GM12801 (cell line): Measurements from ENCODE around the gene FOXL2NB.

ENCODE experiments used
- CTCF ChIP-seq: IDR thresholded peaks from one replicate; pipeline ENCODE4 v1.5.1; 2011; ENCODE audit warnings: control low read depth; ENCODE audit not compliant: insufficient read length; ENCODE audit errors: extremely low read depth

FOXL2NB gene

GRCh38 chr3:138916824-138917223 is 30.2 kb upstream of the FOXL2NB start:
- TF ChIP-seq CTCF, result no peak

DNA sequence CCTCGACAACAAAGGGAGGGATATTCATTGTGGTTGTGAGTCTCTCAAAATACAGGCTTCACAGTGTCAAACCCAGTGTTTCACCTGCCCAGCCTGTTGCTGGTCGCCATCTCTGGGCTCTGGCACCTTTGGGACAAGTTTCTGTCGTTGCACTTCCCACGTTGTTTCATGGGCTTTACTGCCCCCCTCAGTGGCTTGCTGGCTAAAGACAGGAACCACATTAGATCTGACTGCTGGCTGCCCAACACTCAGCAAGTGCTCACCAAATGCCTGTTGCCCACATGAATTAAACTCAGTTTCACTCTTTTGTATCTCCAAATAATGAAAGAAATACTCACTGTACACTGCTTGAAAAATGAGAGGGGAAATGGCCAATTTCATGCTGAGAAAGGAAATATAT is 27.7 kb upstream of the FOXL2NB start:
- no peak for TF ChIP-seq CTCF

GRCh38 chr3:138921316-138922292 is 25.4 kb upstream of the FOXL2NB start:
- TF ChIP-seq CTCF, result no peak

DNA sequence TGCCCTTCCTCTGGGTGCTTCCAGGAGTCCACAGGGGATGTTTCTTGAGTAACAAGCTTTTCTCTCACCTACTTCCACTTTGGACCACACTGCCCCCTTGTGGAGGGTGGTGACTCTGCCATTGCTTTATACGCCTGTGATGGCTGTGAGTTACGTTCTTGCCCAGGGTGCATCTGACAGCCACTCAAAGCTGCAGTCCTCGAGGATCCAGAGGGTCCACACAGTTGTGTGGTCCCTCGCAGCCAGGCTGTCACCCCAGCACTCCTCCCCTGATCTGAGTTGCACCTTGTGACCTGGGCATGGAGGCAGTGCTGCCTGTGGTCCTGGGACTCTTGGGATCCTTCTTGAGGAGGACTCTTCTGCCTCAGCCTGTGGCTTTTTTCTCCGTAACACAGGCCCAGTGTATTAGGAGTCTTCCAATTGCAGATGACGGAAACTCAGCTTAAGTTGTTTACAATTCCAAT is 23.5 kb upstream of the FOXL2NB start:
- peak; percentile 71 for TF ChIP-seq CTCF

DNA sequence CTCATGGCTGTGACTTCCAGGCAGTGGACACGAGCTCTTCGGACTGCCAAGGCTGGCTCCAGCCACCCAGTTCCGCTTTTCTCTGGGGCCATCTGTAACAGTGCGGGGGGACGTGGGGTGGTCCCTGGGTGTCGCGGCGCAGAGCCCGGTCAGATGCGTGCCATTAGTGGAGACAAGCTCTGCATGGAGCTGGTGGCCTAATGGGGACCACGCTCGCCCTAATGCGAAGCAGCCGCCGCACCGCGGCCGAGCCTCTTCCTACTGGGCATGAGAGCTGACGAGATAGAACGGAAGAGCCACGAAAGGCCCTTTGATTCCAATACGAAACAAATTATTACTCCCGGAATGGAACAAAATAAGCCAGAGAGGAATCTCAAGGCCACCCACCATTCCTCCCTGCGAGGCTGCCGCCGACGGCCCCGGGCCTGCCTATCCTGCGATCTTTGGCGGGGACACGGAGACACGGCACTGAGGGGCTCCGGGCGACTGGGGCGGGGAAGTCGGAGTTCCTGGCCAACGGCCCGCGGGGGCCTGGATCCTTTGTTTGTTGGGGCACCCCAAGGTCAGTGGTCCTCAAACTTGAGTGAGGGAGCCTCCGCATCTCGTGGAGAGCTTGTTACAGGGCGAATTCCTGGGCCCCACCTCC is 18.2 kb upstream of the FOXL2NB start:
- TF ChIP-seq CTCF, result no peak

DNA sequence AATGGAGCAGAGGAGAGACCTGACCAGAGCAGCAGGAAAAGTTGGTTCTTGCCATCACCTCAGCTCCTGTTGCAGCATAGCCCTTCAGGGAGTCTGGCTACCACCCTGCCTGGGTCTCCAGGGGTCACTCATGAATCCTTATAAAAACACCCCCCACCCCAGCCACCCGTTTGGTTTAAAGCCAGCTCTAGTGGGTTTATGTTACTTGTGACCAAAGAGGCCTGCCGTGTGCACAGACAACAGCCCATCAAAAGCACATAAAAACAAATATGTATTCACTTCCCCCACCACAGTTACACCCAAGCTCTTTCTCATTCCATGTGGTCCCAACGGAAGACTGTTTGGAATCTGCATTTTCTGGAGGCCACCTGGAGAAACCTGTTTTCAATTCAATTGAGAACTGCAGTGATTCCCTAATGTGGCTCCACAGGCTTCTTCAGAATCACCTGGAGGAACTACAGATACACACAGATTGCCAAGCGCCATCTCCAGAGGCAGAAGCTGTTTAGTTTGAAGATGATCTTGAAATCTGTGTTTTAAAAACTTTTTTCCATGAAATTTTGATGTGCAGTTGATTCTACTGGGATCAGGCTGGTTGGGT is 13.8 kb upstream of the FOXL2NB start:
- TF ChIP-seq CTCF, result no peak
